Astrocyte of the spinal cord (primary cell): Measurements from ENCODE around the gene MROH2B.
A peak's percentile ranks its signal among the peaks of the same experiment; 100 is the strongest.

Experiments used
- DNase-seq: peaks from one replicate; pipeline ENCODE4 v3.0.0; 2011; ENCODE audit warnings: low read depth, low spot score
- H3K4me3 ChIP-seq: 2 replicates; pipeline ENCODE4 v1.5.1; 2011; ENCODE audit warnings: low read depth, mild to moderate bottlenecking, low read length, moderate library complexity
- CTCF ChIP-seq: IDR thresholded peaks from 2 replicates; pipeline ENCODE4 v1.5.1; 2012; ENCODE audit warnings: low read depth, mild to moderate bottlenecking, low read length, inconsistent platforms
- in situ Hi-C: cut with HindIII; loops from 2 replicates; pipeline ENCODE4 v1.10.0; 2017; ENCODE audit warnings: low sequenced_read_pairs

Gene MROH2B

GRCh38 chr5:41071242-41071641 lies at the start of gene MROH2B:
Gene MROH2B, minus strand, starts transcription at chr5:41071342. Its CDS starts 490 bp downstream, at chr5:41070852.
- TF ChIP-seq CTCF = no peak
- DNase-seq = no peak
- in situ Hi-C loops = no loop called here
- H3K4me3 ChIP-seq = no peak within 1 kb of the TSS

DNA sequence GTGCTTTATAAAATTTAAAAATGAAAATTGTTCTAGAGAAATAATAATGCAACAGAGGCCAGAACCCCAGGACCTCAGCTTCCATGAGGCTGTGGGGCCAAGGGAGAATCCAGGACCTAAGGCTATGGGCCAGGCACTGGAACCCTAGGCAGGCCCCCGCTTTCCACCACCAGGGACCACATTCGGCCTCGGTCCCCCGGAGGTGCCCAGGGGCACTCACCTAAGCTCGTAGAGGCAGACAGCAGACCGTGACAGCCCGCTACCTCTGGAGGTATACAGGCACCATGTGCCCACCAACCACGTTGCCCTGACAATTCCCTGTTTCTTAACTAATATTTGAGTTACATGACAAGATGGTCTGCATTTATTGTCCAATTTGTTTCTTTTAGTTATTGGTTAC lies 49.5 kb upstream of the MROH2B start:
- no peak for DNase-seq
- TF ChIP-seq CTCF = no peak
- in situ Hi-C loops = no loop called here
- no peak overlapping the region for H3K4me3 ChIP-seq

GRCh38 chr5:41118177-41118576 lies 47.0 kb upstream of the MROH2B start:
- no peak overlapping the region for H3K4me3 ChIP-seq
- in situ Hi-C loops = no loop called here
- no peak for TF ChIP-seq CTCF

GRCh38 chr5:41115281-41115680 lies 44.1 kb upstream of the MROH2B start:
- DNase-seq = peak; percentile 87
- H3K4me3 ChIP-seq = no peak overlapping the region
- in situ Hi-C loops = no loop called here
- TF ChIP-seq CTCF = no peak

More at GRCh38 chr5:41118177-41118576, 47.0 kb upstream of the MROH2B start:
- DNase-seq = no peak

- no peak for DNase-seq
- H3K4me3 ChIP-seq = no peak overlapping the region
- in situ Hi-C loops = no loop called here
- TF ChIP-seq CTCF = no peak
Observed at GRCh38 chr5:41112486-41113455, 41.6 kb upstream of the MROH2B start.

DNA sequence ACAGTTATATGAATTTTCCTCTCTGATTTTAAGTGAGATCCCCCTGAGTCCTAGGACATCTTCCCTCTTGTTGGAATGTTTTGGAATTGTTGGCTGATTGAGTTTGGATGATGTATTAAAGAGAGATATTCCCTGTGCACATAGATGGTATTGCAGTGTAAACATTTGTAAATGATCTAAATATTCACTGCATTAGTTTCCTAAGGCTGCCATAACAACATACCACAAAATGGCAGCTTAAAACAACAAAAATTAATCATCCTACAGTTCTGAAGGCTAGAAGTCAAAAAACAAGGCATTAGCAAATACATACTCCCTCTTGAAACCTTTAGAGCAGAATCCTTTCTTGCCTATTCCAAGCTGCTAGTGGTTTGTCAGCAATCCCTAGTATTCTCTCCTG lies 38.0 kb upstream of the MROH2B start:
- no peak for DNase-seq
- in situ Hi-C loops = no loop called here
- TF ChIP-seq CTCF = no peak
- no peak overlapping the region for H3K4me3 ChIP-seq
